Breast epithelium (tissue), 3 donors: ENCODE results near the gene IGSF21.

Experiments used
- CTCF ChIP-seq, 3 donors: fragments of 450-650 bp; IDR thresholded peaks; one replicate each; pipeline ENCODE4 v1.5.1; 2016 to 2017; ENCODE audit warnings: antibody characterized with exemption in 3 of 3, mild to moderate bottlenecking in 3 of 3, moderate library complexity in 3 of 3
- POLR2A ChIP-seq: fragments of 450-650 bp; IDR thresholded peaks from one replicate; pipeline ENCODE4 v1.6.1; 2016; ENCODE audit warnings: antibody characterized with exemption, mild to moderate bottlenecking, moderate library complexity
- POLR2AphosphoS5 ChIP-seq, 3 donors: sonication (generic); formaldehyde crosslinking; IDR thresholded peaks; one replicate each; pipeline ENCODE4 v1.6.1; 2017; ENCODE audit warnings: antibody characterized with exemption in 3 of 3

GRCh38 chr1:18073066-18073642, 34.4 kb upstream of the IGSF21 start:
- TF ChIP-seq POLR2A (no peak), CTCF (IDR thresholded peaks at IDR 0.05) (no peak), POLR2AphosphoS5 (IDR thresholded peaks at IDR 0.05) (no peak)
